ENCODE results near the gene SYT5.

- TF ChIP-seq CTCF (optimal IDR thresholded peaks at IDR 0.05 in 1 of 3, IDR thresholded peaks at IDR 0.05 in 1 of 3, conservative IDR thresholded peaks at IDR 0.05 in 1 of 3; ENCODE audit: extremely low read depth in 1 of 3, insufficient read depth in 2 of 3, low read length in 3 of 3) (peak; percentile 58 to 90 (median 74)), EZH2 (IDR thresholded peaks at IDR 0.05; ENCODE audit: low read length) (no peak)
These were observed 33.9 kb downstream of the SYT5 start for GRCh38 chr19:55146078-55146704.

Data from keratinocyte (primary cell).